GM12875 (cell line): Measurements from ENCODE around the gene CAPNS2.
"Not testable (repeated sequence)": the region's sequence is repeated elsewhere in the genome, so short reads cannot be mapped to it uniquely, and the experiment has no call there.

Experiments
- H3K4me3 ChIP-seq: one replicate; pipeline ENCODE4 v1.5.1; 2011; ENCODE audit warnings: low read depth, low read length, control low read depth
- CTCF ChIP-seq: IDR thresholded peaks from 2 replicates; pipeline ENCODE4 v1.5.1; 2011; ENCODE audit warnings: low read depth, mild to moderate bottlenecking, control low read depth, inconsistent platforms, low read length, moderate library complexity, borderline replicate concordance; ENCODE audit not compliant: insufficient read depth

CAPNS2 gene

DNA sequence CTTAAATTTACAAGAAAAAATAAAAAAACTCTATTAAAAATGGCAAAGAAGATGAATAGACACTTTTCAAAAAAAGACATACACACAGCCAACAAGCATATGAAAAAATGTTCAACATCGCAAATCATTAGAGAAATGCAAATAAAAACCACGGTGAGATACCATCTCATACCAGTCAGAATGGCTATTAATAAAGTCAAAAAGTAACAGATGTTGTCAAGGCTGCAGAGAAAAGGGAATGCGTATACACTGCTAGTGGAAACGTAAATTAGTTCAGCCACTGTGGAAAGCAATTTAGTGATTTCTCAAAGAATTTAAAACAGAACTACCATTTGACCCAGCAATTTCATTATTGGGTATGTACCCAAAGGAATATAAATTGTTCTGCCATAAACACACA is 31.4 kb downstream of the CAPNS2 start:
- no peak overlapping the region for H3K4me3 ChIP-seq
- TF ChIP-seq CTCF = no peak

DNA sequence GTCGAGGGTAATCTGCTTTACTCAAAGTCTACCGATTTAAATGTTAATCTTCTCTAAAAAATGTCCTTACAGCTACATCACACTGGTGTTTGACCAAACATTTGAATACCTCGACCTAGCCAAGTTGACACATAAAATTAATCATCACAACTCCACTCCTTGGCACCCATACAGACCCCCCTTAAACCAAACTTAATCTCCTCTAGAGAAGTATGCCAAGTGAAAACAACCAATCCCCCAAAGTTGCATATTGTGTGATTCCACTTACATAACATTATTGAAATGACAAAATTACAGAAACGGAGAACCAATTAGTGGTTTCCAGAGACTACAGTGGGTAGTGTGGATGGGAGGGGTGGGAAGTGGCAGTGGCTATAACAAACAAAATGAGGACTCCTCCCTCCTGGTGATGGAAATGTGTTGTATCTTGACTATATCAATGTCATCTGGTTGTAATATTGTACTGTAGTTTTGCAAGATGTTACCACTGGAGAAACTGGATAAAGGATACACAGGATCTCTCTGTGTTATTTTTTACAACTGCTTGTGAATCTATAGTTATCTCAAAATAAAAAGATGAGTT is 39.4 kb downstream of the CAPNS2 start:
- H3K4me3 ChIP-seq = no peak overlapping the region
- no peak for TF ChIP-seq CTCF

GRCh38 chr16:55613613-55614335 is 47.3 kb downstream of the CAPNS2 start:
- no peak overlapping the region for H3K4me3 ChIP-seq
- TF ChIP-seq CTCF = no peak

DNA sequence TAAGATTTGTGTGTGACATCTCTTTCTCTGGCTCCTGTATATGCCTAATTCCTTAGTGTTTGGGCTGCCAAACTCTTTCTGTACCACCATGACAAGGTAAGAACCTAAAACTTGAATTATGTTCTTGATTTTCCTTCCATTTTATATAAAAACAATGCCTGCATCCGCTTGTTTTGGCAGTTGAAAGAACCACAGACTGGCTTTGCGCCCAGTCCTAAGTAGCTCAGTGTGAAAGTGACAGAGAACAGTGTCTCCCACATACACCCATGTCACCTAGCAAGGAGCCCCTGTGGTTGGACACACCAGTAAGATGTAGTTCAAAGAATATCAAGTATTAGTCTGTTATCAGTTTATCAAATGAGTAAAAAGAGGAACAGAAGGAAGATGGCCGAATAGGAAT is 48.6 kb downstream of the CAPNS2 start:
- no peak for TF ChIP-seq CTCF
- H3K4me3 ChIP-seq = no peak overlapping the region

DNA sequence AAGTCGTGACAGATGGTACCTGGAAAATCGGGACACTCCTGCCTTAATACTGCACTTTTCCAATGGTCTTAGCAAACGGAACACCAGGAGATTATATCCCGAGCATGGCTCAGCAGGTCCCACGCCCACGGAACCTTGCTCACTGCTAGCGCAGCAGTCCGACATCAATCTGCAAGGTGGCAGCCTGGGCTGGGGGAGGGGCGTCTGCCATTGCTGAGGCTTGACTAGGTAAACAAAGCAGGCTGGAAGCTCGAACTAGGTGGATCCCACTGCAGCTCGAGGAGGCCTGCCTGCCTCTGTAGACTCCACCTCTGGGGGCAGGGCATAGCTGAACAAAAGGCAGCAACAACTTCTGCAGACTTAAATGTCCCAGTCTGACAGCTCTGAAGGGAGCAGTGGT is 49.2 kb downstream of the CAPNS2 start:
- not testable (repeated sequence) for H3K4me3 ChIP-seq
